ENCODE measurements around the gene TBX18. TPM values are rescaled to one million over a fixed set of nuclear protein-coding genes. Genes with fewer than 3 reads are reported as not detected.

Gene TBX18
- total RNA-seq, 4 donors from 2014 or later = under 0.01 to 19.9 (median 4.3) TPM

GRCh38 chr6:84709121-84709520, 55.3 kb downstream of the TBX18 start:
- no peaks in the 10 kb centered on the region for H3K4me1 ChIP-seq
- H3K27ac ChIP-seq = no peak overlapping the region
- no peaks in the 10 kb centered on the region for H3K9me3 ChIP-seq
- H3K27me3 ChIP-seq = no peaks in the 10 kb centered on the region
- no peak overlapping the region for H3K4me3 ChIP-seq
- TF ChIP-seq, protein P1, sequence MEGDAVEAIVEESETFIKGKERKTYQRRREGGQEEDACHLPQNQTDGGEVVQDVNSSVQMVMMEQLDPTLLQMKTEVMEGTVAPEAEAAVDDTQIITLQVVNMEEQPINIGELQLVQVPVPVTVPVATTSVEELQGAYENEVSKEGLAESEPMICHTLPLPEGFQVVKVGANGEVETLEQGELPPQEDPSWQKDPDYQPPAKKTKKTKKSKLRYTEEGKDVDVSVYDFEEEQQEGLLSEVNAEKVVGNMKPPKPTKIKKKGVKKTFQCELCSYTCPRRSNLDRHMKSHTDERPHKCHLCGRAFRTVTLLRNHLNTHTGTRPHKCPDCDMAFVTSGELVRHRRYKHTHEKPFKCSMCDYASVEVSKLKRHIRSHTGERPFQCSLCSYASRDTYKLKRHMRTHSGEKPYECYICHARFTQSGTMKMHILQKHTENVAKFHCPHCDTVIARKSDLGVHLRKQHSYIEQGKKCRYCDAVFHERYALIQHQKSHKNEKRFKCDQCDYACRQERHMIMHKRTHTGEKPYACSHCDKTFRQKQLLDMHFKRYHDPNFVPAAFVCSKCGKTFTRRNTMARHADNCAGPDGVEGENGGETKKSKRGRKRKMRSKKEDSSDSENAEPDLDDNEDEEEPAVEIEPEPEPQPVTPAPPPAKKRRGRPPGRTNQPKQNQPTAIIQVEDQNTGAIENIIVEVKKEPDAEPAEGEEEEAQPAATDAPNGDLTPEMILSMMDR (IDR thresholded peaks at IDR 0.05) = no peak
- no peak for TF ChIP-seq POLR2A (IDR thresholded peaks at IDR 0.05)
- H3K36me3 ChIP-seq = no peaks in the 10 kb centered on the region
- intact Hi-C loops (cut with DNase I; ENCODE audit: low total_unique reads) = no loop called here
- no peak for DNase-seq

GRCh38 chr6:84707171-84707570, 57.2 kb downstream of the TBX18 start:
- Histone ChIP-seq H3K9me3 (no peaks in the 10 kb centered on the region), H3K27ac (no peak overlapping the region), H3K36me3 (no peaks in the 10 kb centered on the region), H3K27me3 (no peaks in the 10 kb centered on the region), H3K4me1 (no peaks in the 10 kb centered on the region), H3K4me3 (no peak overlapping the region)
- DNase-seq = no peak
- intact Hi-C loops (cut with DNase I; ENCODE audit: low total_unique reads) = no loop called here
- TF ChIP-seq, protein P1 (IDR thresholded peaks at IDR 0.05) = no peak
- TF ChIP-seq POLR2A (IDR thresholded peaks at IDR 0.05) = no peak

DNA sequence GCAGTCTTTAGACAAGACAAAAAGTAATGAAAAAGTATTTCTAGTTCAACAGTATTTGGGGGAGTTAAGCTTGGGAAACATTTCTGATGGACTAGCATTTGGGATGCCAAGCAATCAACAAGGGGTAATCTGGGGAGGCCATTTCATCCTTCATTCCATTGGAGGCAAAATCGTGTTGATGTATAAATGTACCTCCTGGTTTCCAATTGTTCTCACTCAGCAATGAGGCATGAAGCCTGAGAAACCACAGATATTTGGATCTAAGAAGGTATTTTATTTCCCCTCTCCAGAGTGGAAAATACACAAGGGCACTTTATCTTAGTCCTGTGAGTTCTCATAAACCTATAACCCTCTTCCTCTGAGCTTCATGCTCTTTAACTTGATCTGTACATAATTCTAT, 68.2 kb downstream of the TBX18 start:
- no peak overlapping the region for H3K27ac ChIP-seq
- no peak for TF ChIP-seq POLR2A (IDR thresholded peaks at IDR 0.05)
- TF ChIP-seq, protein P1 (IDR thresholded peaks at IDR 0.05) = no peak
- no peaks in the 10 kb centered on the region for H3K9me3 ChIP-seq
- no peaks in the 10 kb centered on the region for H3K36me3 ChIP-seq
- H3K4me3 ChIP-seq = no peak overlapping the region
- no peak for DNase-seq
- H3K27me3 ChIP-seq = no peaks in the 10 kb centered on the region
- no peaks in the 10 kb centered on the region for H3K4me1 ChIP-seq
- intact Hi-C loops (cut with DNase I; ENCODE audit: low total_unique reads) = no loop called here

- H3K4me1 ChIP-seq = peaks cover 0 to 5% of the 10 kb centered on the region in 2 donors
- no peak overlapping the region for H3K27ac ChIP-seq
- DNase-seq = no peak
- no peaks in the 10 kb centered on the region for H3K9me3 ChIP-seq
- intact Hi-C loops (cut with DNase I; ENCODE audit: low total_unique reads) = no loop called here
- no peaks in the 10 kb centered on the region for H3K27me3 ChIP-seq
- H3K4me3 ChIP-seq = no peak overlapping the region
- no peaks in the 10 kb centered on the region for H3K36me3 ChIP-seq
- TF ChIP-seq, protein P1 (IDR thresholded peaks at IDR 0.05) = no peak
- no peak for TF ChIP-seq POLR2A (IDR thresholded peaks at IDR 0.05)
Measured at GRCh38 chr6:84691978-84692623, 72.3 kb downstream of the TBX18 start.

GRCh38 chr6:84688141-84688873, 76.1 kb downstream of the TBX18 start:
- H3K36me3 ChIP-seq = no peaks in the 10 kb centered on the region
- no peaks in the 10 kb centered on the region for H3K27me3 ChIP-seq
- H3K4me1 ChIP-seq = peaks cover 0 to 5% of the 10 kb centered on the region in 2 donors
- DNase-seq = no peak
- TF ChIP-seq, protein P1 (IDR thresholded peaks at IDR 0.05) = no peak
- no peak for TF ChIP-seq POLR2A (IDR thresholded peaks at IDR 0.05)
- H3K4me3 ChIP-seq = no peak overlapping the region
- no peaks in the 10 kb centered on the region for H3K9me3 ChIP-seq
- intact Hi-C loops (cut with DNase I; ENCODE audit: low total_unique reads) = no loop called here
- peak overlapping the region in 1 of 2 donors; percentile 21 for H3K27ac ChIP-seq

All from uterus (tissue), 4 donors.